ENCODE measurements around the gene IVL.

The IVL gene, protein sequence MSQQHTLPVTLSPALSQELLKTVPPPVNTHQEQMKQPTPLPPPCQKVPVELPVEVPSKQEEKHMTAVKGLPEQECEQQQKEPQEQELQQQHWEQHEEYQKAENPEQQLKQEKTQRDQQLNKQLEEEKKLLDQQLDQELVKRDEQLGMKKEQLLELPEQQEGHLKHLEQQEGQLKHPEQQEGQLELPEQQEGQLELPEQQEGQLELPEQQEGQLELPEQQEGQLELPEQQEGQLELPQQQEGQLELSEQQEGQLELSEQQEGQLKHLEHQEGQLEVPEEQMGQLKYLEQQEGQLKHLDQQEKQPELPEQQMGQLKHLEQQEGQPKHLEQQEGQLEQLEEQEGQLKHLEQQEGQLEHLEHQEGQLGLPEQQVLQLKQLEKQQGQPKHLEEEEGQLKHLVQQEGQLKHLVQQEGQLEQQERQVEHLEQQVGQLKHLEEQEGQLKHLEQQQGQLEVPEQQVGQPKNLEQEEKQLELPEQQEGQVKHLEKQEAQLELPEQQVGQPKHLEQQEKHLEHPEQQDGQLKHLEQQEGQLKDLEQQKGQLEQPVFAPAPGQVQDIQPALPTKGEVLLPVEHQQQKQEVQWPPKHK

DNA sequence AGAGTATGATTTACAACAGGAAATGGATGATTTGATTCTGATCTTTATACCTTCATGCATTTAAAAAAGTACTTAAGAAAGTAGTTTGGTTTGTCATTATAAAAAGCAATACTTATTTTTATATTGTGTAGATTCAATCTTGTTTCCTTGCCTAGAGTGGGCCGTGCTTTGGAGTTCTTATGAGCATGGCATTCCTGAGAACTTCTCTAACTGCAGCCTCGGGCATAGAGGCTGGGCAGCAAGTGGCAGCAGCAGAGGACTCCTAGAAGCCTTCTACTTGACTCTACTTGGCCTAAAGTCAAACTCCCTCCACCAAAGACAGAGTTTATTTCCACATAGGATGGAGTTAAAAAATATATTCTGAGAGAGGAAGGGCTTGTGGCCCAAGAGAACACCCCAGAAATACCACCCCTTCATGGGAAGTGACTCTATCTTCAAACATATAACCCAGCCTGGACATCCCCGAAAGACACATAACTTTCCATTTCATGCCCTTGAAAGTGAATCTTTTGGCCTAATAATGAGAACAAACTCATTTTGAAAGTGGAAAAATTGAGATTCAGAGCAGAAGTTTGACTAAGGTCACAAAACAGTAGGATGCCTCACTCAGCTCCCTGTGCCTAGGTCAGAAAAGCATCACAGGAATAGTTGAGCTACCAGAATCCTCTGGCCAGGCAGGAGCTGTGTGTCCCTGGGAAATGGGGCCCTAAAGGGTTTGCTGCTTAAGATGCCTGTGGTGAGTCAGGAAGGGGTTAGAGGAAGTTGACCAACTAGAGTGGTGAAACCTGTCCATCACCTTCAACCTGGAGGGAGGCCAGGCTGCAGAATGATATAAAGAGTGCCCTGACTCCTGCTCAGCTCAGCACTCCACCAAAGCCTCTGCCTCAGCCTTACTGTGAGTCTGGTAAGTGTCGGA, at the start of gene IVL:
TSS of gene IVL (plus strand) at position 861 of the 916 bp plus-strand sequence. CDS start 1,252 bp downstream, outside the sequence.
- no peak for DNase-seq

- no peak for DNase-seq
These were observed 48.6 kb upstream of the IVL start, which contains the start of gene LCE7A for GRCh38 chr1:152859696-152860095. Gene LCE7A (plus strand): TSS chr1:152859996. CDS start chr1:152860698, 702 bp downstream.

GRCh38 chr1:152860129-152860528, 48.2 kb upstream of the IVL start:
- DNase-seq, result no peak

DNA sequence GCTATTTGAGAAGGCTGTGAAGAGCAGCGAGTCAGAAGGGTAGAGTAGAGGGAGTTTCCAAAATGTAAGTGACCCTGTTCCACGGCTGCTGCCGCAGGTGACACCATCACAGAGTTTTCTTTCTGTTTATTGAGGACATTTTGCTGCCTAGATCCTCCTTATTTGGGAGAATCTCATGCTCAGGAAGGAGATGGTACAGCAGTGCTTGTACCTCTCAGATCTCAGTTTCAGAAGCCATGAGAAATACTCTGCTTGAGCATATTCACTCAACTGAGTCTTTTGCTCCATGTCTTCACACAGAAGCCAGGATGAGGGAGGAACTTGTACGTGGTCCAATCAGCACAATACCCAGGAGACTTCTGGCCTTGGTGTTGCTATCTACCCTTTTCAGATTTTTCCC, 47.0 kb upstream of the IVL start:
- no peak for DNase-seq

GRCh38 chr1:152864443-152864842, 43.9 kb upstream of the IVL start:
- no peak for DNase-seq

- no peak for DNase-seq
These were observed 42.0 kb upstream of the IVL start for GRCh38 chr1:152866321-152866720.

GRCh38 chr1:152869808-152870419, 38.4 kb upstream of the IVL start:
- DNase-seq, result peak; percentile 12

GRCh38 chr1:152870831-152871730, 37.3 kb upstream of the IVL start:
- no peak for DNase-seq

GRCh38 chr1:152871731-152872126, 36.6 kb upstream of the IVL start:
- DNase-seq, result no peak

DNA sequence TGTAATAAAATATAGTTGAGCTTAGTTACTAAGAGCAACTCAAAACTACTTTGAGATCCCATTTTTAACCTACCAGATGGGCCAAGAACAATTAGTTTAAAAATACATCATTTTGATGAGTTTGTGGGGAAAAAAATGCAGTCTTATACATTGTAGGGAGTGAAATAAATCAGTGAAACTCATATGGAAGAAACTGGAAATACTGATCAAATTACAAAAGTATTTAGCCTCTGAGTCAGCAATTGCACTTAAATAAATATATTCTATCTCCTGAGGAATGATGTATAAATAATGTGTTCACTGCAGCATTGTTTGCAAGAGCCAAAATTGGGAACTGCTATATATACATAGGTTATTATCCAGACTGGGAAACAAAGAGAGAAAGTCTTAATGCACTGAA, 34.9 kb upstream of the IVL start:
- DNase-seq, result no peak

- no peak for DNase-seq
These were observed 31.5 kb upstream of the IVL start for GRCh38 chr1:152876827-152877226.

DNA sequence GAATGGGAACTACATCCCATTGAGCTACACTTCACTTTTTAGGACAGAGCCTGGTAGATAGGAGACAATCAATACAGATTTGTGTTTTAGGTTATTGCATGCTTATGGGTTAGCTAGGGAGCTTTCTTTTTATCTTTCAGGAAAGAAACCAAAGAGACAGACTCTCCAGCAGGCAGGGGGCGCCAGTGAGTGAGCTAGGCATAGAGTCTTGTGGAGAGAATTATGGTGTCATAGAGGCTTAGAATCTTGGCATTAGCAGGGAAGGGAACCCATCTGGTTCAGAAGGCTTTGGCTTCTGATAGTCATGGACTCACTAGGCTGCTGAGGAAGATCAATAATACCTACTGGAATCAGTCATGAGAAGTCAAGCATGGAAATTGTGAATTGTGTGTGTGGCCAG, 30.3 kb upstream of the IVL start, which contains the start of gene SMCP:
TSS of gene SMCP (plus strand) at position 281 of the 400 bp plus-strand sequence. CDS start 6,101 bp downstream, outside the sequence.
- DNase-seq, result no peak

DNA sequence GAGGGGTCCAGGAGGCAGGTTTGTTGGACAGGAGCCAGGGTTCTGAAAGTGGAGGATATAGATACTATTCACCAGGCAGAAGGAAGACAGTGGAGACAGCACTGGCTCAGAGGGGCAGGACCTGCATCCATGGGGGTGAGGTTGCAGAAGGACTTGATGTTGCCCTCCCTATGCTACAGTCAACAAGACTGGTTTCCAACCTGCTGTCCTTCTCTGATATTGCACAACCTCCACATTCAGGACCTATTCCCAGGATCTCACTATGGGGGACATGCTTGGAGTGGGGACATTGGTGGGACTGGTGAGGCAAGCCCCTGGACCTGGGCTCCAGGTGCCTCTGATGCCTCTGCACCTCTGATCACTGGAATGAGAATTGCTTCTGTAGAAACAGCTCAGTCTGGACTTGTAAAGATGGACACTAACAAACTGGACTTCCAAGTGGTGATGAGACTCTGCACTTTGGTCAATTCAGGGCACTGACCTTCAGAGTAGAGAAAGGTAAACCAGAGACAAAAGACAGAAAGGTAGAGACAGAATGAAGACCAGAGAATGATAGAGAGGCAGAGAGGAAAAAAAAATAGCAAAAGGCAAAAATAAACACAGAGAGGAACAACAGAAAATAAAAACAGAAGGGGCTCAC, 28.7 kb upstream of the IVL start:
- DNase-seq, result no peak

DNA sequence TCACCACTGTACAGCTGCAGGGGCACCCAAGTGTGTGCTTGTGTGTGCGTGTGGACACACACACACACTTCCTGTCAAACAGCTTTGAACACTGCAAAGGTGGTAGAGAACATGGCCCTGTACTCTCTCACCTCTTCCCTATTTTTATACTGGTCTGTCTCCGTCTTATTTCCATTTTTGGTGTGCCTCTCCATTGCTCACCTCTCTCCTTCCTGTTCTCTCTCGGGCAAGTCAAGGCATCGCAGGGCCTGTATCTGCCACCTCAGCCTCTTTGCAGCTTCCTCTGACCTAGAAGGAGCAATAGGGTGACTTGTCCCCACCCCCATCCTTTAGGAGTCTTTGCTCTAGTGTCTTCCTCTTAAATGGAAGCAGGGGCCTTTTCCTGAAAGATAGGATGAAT, 28.0 kb upstream of the IVL start:
- DNase-seq, result no peak

- DNase-seq, result no peak
These were observed 27.4 kb upstream of the IVL start for GRCh38 chr1:152880907-152881306.

GRCh38 chr1:152884085-152884484, 24.3 kb upstream of the IVL start:
- DNase-seq, result no peak

- DNase-seq, result no peak
These were observed 23.8 kb upstream of the IVL start for GRCh38 chr1:152884506-152884905.

- peak; percentile 8 for DNase-seq
These were observed 23.3 kb upstream of the IVL start for GRCh38 chr1:152884966-152885624.

DNA sequence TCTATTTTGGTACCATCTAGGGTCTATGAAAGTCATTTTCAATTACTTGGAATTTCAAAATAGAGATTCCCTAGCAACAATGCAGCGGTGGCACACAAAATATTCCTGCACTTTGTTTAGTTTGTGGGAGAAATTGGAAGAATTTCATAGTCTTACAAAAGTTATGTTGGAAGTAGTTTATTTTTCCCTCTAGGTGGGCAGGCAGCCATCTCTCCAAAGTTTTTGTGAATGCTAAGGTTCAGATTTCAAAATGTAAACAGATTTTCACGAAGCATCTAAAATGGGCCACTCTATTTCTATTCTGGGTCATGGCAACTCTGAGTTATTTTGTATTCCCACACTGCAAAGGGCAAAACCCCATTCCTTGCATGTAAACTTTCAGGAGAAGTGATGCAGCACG, 22.3 kb upstream of the IVL start:
- DNase-seq, result no peak

- no peak for DNase-seq
These were observed 21.5 kb upstream of the IVL start for GRCh38 chr1:152886758-152887409.

Data from GOT3 (cell line).